HCT116 (cell line): ENCODE data around the gene DCN. TPM values are rescaled to one million over a fixed set of nuclear protein-coding genes. Genes with fewer than 3 reads are reported as not detected.

Experiments
- ATAC-seq: fragments of 200-7000 bp; cut with Tn5 transposase; 2 replicates; pipeline ENCODE4 v1.9.1; 2020; ENCODE audit warnings: mild to moderate bottlenecking, moderate library complexity
- BruUV-seq: library from RNA; stranded (reverse); fragments of 400-500 nt; replicated peaks from 2 replicates; lab custom pipeline; 2021; lab: Mats Ljungman, UMichigan
- CTCF ChIA-PET: fragments of 300-600 bp; sonication (Branson Sonifier 250); formaldehyde crosslinking; loops from one replicate; lab custom pipeline; 2021; ENCODE audit warnings: antibody characterized with exemption; lab: Charles Lee
- POLR2A ChIA-PET: fragments of 300-600, 350-600 bp; sonication (Branson Sonifier 250); formaldehyde crosslinking; loops from one replicate; lab custom pipeline; 2021; ENCODE audit warnings: antibody characterized with exemption; lab: Charles Lee
- RAD21 ChIA-PET, 2 experiments: fragments of 300-600 bp; sonication (Branson Sonifier 250); formaldehyde crosslinking; loops; one replicate each; lab custom pipeline; 2023; ENCODE audit warnings: low total read pairs in 2 of 2; ENCODE audit not compliant: uncharacterized antibody in 2 of 2, unreplicated experiment in 2 of 2, low non-redundant PET in 1 of 2; lab: Charles Lee
- DNase-seq: peaks from one replicate; pipeline ENCODE4 v3.0.0-alpha.2; 2010; ENCODE audit warnings: low read depth, low spot score
- H2AFZ ChIP-seq: fragments of 200-600 bp; shearing (Covaris generic), sonication (generic); 2 replicates; pipeline ENCODE4 v1.6.1; 2017; ENCODE audit warnings: low read depth, mixed run types, mixed read lengths, antibody characterized with exemption, low read length; ENCODE audit not compliant: poor library complexity, severe bottlenecking
- H3K27ac ChIP-seq: 2 replicates; pipeline ENCODE4 v1.5.1; 2012; ENCODE audit warnings: low read depth, low read length
- H3K27me3 ChIP-seq: fragments of 200-600 bp; sonication (generic); 2 replicates; pipeline ENCODE4 v1.6.1; 2016; ENCODE audit warnings: mixed run types, low read length, mixed read lengths; ENCODE audit not compliant: insufficient read depth
- H3K36me3 ChIP-seq, 2 experiments: fragments of 200-500 bp in 1 of 2; fragments of 200-600 bp in 1 of 2; sonication (Bioruptor generic) in 1 of 2; sonication (generic) in 1 of 2; 2 replicates each; pipeline versions ENCODE4 v1.5.1 to v1.6.1; 2014 to 2016; ENCODE audit warnings: low read length in 2 of 2, inconsistent platforms in 1 of 2, mixed read lengths in 1 of 2, mixed run types in 1 of 2; ENCODE audit not compliant: insufficient read depth in 2 of 2, control insufficient read depth in 1 of 2
- H3K4me1 ChIP-seq, 2 experiments: fragments of 200-600 bp in 1 of 2; sonication (generic) in 1 of 2; 2 replicates each; pipeline versions ENCODE4 v1.5.1 to v1.6.1; 2012 to 2017; ENCODE audit warnings: low read length in 2 of 2, inconsistent platforms in 1 of 2, mild to moderate bottlenecking in 1 of 2, mixed read lengths in 1 of 2, mixed run types in 1 of 2, moderate library complexity in 1 of 2; ENCODE audit not compliant: insufficient read depth in 2 of 2, control insufficient read depth in 1 of 2
- H3K4me2 ChIP-seq: fragments of 200-600 bp; sonication (generic); 2 replicates; pipeline ENCODE4 v1.6.1; 2017; ENCODE audit warnings: mixed run types, low read length, mixed read lengths
- H3K4me3 ChIP-seq, 2 experiments: fragments of 200-600 bp in 1 of 2; sonication (generic) in 1 of 2; replicated peaks in 1 of 2; 2 replicates each; pipeline ENCODE4 v1.5.1; 2011 to 2016; ENCODE audit warnings: low read length in 2 of 2, control low read depth in 1 of 2, low read depth in 1 of 2, mild to moderate bottlenecking in 1 of 2, mixed read lengths in 1 of 2, mixed run types in 1 of 2
- H3K79me2 ChIP-seq: fragments of 200-600 bp; sonication (generic); 2 replicates; pipeline ENCODE4 v1.6.1; 2017; ENCODE audit warnings: mild to moderate bottlenecking, mixed run types, low read length, moderate library complexity, mixed read lengths; ENCODE audit not compliant: insufficient read depth
- H3K9ac ChIP-seq: fragments of 200-600 bp; sonication (generic); 2 replicates; pipeline ENCODE4 v1.6.1; 2016; ENCODE audit warnings: low read length, mixed read lengths
- H3K9me2 ChIP-seq: fragments of 200-600 bp; sonication (generic), shearing (Covaris generic); 2 replicates; pipeline ENCODE4 v1.6.1; 2017; ENCODE audit warnings: mixed run types, mild to moderate bottlenecking, moderate library complexity; ENCODE audit not compliant: insufficient read depth
- H3K9me3 ChIP-seq, 2 experiments: fragments of 200-500 bp in 1 of 2; fragments of 200-600 bp in 1 of 2; sonication (Bioruptor generic) in 1 of 2; sonication (generic) in 1 of 2; 2 replicates each; pipeline ENCODE4 v1.6.1; 2014 to 2017; ENCODE audit warnings: low read length in 2 of 2, mixed read lengths in 2 of 2, inconsistent platforms in 1 of 2, low read depth in 1 of 2, mild to moderate bottlenecking in 1 of 2, mixed run types in 1 of 2, moderate library complexity in 1 of 2; ENCODE audit not compliant: control insufficient read depth in 1 of 2, insufficient read depth in 1 of 2
- H4K20me1 ChIP-seq: fragments of 200-600 bp; sonication (generic), shearing (Covaris generic); 2 replicates; pipeline ENCODE4 v1.6.1; 2017; ENCODE audit warnings: mixed run types, mild to moderate bottlenecking, moderate library complexity; ENCODE audit not compliant: insufficient read depth
- CBX3 ChIP-seq: IDR thresholded peaks from 2 replicates; pipeline ENCODE4 v1.6.1; 2012; ENCODE audit warnings: low read depth
- CEBPB ChIP-seq: IDR thresholded peaks from 2 replicates; pipeline ENCODE4 v1.6.1; 2012; ENCODE audit warnings: low read depth
- CTCF ChIP-seq, 3 experiments: fragments of 200-600 bp in 1 of 3; sonication (generic) in 1 of 3; IDR thresholded peaks in 2 of 3; conservative IDR thresholded peaks in 1 of 3; 2 replicates each; pipeline ENCODE4 v1.5.1; 2012 to 2017; ENCODE audit warnings: low read depth in 2 of 3, low read length in 2 of 3, antibody characterized with exemption in 1 of 3, borderline replicate concordance in 1 of 3, control low read depth in 1 of 3, mild to moderate bottlenecking in 1 of 3, mixed read lengths in 1 of 3, mixed run types in 1 of 3, moderate library complexity in 1 of 3; ENCODE audit not compliant: insufficient read depth in 1 of 3
- EGR1 ChIP-seq: IDR thresholded peaks from 2 replicates; pipeline ENCODE4 v1.6.1; 2012; ENCODE audit warnings: low read depth
- ELF1 ChIP-seq: IDR thresholded peaks from 2 replicates; pipeline ENCODE4 v1.6.1; 2012; ENCODE audit warnings: low read depth, borderline replicate concordance
- EZH2phosphoT487 ChIP-seq: fragments of 200-600 bp; IDR thresholded peaks from 2 replicates; pipeline ENCODE4 v1.6.1; 2018; ENCODE audit warnings: antibody characterized with exemption, borderline replicate concordance
- FOSL1 ChIP-seq: IDR thresholded peaks from 2 replicates; pipeline ENCODE4 v1.6.1; 2012; ENCODE audit warnings: low read depth
- JUND ChIP-seq: IDR thresholded peaks from 2 replicates; pipeline ENCODE4 v1.6.1; 2012
- MAX ChIP-seq: IDR thresholded peaks from 2 replicates; pipeline ENCODE4 v1.6.1; 2012
- POLR2A ChIP-seq: IDR thresholded peaks from 2 replicates; pipeline ENCODE4 v1.7.0; 2011; ENCODE audit warnings: borderline replicate concordance; ENCODE audit not compliant: insufficient read depth, insufficient read length; ENCODE audit errors: extremely low read depth
- RAD21 ChIP-seq: IDR thresholded peaks from 2 replicates; pipeline ENCODE4 v1.6.1; 2012; ENCODE audit warnings: low read depth, mild to moderate bottlenecking
- REST ChIP-seq: IDR thresholded peaks from 2 replicates; pipeline ENCODE4 v1.6.1; 2012; ENCODE audit warnings: low read depth
- TCF7L2 ChIP-seq: IDR thresholded peaks from 2 replicates; pipeline ENCODE4 v1.7.0; 2011; ENCODE audit warnings: borderline replicate concordance, inconsistent platforms; ENCODE audit not compliant: insufficient read depth, insufficient read length; ENCODE audit errors: extremely low read depth
- YY1 ChIP-seq: IDR thresholded peaks from 2 replicates; pipeline ENCODE4 v1.6.1; 2011; ENCODE audit warnings: low read length, low read depth, moderate library complexity, mild to moderate bottlenecking; ENCODE audit not compliant: insufficient replicate concordance; ENCODE audit errors: extremely low read depth
- ZFX ChIP-seq: fragments of 450-650 bp; IDR thresholded peaks from 2 replicates; pipeline ENCODE4 v1.6.1; 2017
- ZNF274 ChIP-seq: fragments of 200-500 bp; sonication (Bioruptor generic); IDR thresholded peaks from 2 replicates; pipeline ENCODE4 v1.6.1; 2014; ENCODE audit warnings: mild to moderate bottlenecking, low read depth, low read length, inconsistent platforms
- intact Hi-C: fragments of 100-400 bp; cut with micrococcal nuclease; formaldehyde crosslinking; loops from 2 replicates; pipeline ENCODE4 v1.10.0; 2022
- total RNA-seq: library from RNA; stranded (reverse); gene quantifications from one replicate; pipeline ENCODE4 v1.2.1, GENCODE V29; 2021; ENCODE audit not compliant: unreplicated experiment

DCN gene
- total RNA-seq, 1 experiment from 2014 or later: 3.6 TPM

GRCh38 chr12:91183551-91183950 lies 934 bp upstream of the DCN start:
- H3K79me2 ChIP-seq: no peaks in the 10 kb centered on the region
- H3K4me3 ChIP-seq: no peak overlapping the region
- ChIA-PET RAD21 (no interaction called here), CTCF (no interaction called here), POLR2A (no interaction called here)
- intact Hi-C loops: no loop called here
- BruUV-seq: no TSS peak
- no peaks in the 10 kb centered on the region for H3K4me1 ChIP-seq
- no peak overlapping the region for H3K4me2 ChIP-seq
- H3K9ac ChIP-seq: no peak overlapping the region
- no peak for ATAC-seq
- H3K36me3 ChIP-seq: no peaks in the 10 kb centered on the region
- no peak overlapping the region for H2AFZ ChIP-seq
- no peaks in the 10 kb centered on the region for H3K27me3 ChIP-seq
- no peaks in the 10 kb centered on the region for H4K20me1 ChIP-seq
- H3K27ac ChIP-seq: no peak overlapping the region
- no peaks in the 10 kb centered on the region for H3K9me3 ChIP-seq
- H3K9me2 ChIP-seq: no peaks in the 10 kb centered on the region
- TF ChIP-seq TCF7L2 (no peak), FOSL1 (no peak), ZFX (no peak), EGR1 (no peak), POLR2A (no peak), CEBPB (no peak), YY1 (no peak), REST (no peak), CTCF (IDR thresholded peaks at IDR 0.05 in 2 of 3, conservative IDR thresholded peaks at IDR 0.05 in 1 of 3; ENCODE audit: borderline replicate concordance in 1 of 3, insufficient read depth in 1 of 3, low read depth in 2 of 3, low read length in 2 of 3) (no peak), CBX3 (no peak), ZNF274 (no peak), ELF1 (no peak), EZH2phosphoT487 (no peak), JUND (no peak), RAD21 (no peak), MAX (no peak)
- TF ChIP-seq, all 23 proteins: peak for 0
- no peak for DNase-seq
